Upper lobe of left lung (tissue), 6 donors: ENCODE results near the gene CDKN2AIPNL. TPM values are rescaled to one million over a fixed set of nuclear protein-coding genes. Genes with fewer than 3 reads are reported as not detected.

Experiments
- ATAC-seq, 2 donors: fragments of 200-7000 bp; cut with Tn5 transposase; one replicate each; pipeline ENCODE4 v1.9.1; 2022; ENCODE audit warnings: mild to moderate bottlenecking in 2 of 2, moderate library complexity in 2 of 2; ENCODE audit not compliant: low FRiP score in 2 of 2
- DNase-seq, 2 donors: peaks; one replicate each; pipeline ENCODE4 v3.0.0-alpha.2; 2019 to 2020
- H3K27ac ChIP-seq, 4 donors: fragments of 200-600 bp; sonication (generic); one replicate each; pipeline ENCODE4 v1.5.1; 2016 to 2019
- H3K27me3 ChIP-seq, 4 donors: fragments of 200-600 bp; sonication (generic); one replicate each; pipeline ENCODE4 v1.5.1; 2017 to 2019
- H3K36me3 ChIP-seq, 4 donors: fragments of 200-600 bp; sonication (generic); one replicate each; pipeline ENCODE4 v1.5.1; 2016 to 2019
- H3K4me1 ChIP-seq, 4 donors: fragments of 200-600 bp; sonication (generic); one replicate each; pipeline ENCODE4 v1.5.1; 2018 to 2019
- H3K4me3 ChIP-seq, 4 donors: fragments of 200-600 bp; sonication (generic); one replicate each; pipeline ENCODE4 v1.5.1; 2017 to 2019; ENCODE audit warnings: mild to moderate bottlenecking in 2 of 4, moderate library complexity in 1 of 4
- H3K9me3 ChIP-seq, 4 donors: fragments of 200-600 bp; sonication (generic); one replicate each; pipeline ENCODE4 v1.5.1; 2018 to 2019
- CTCF ChIP-seq, 6 experiments: fragments of 450-650 bp in 4 of 6; fragments of 200-600 bp in 2 of 6; sonication (generic) in 2 of 6; IDR thresholded peaks; one replicate each; pipeline ENCODE4 v1.5.1; 2016 to 2019; ENCODE audit warnings: antibody characterized with exemption in 6 of 6
- EP300 ChIP-seq, 4 donors: sonication (generic); formaldehyde crosslinking; IDR thresholded peaks; one replicate each; pipeline ENCODE4 v1.5.1; 2017; ENCODE audit warnings: antibody characterized with exemption in 4 of 4, control low read depth in 2 of 4
- POLR2A ChIP-seq, 4 donors: fragments of 450-650 bp; IDR thresholded peaks; one replicate each; pipeline ENCODE4 v1.5.1; 2016 to 2017; ENCODE audit warnings: antibody characterized with exemption in 4 of 4, mild to moderate bottlenecking in 2 of 4
- POLR2AphosphoS5 ChIP-seq, 2 donors: sonication (generic); formaldehyde crosslinking; IDR thresholded peaks; one replicate each; pipeline ENCODE4 v1.5.1; 2017; ENCODE audit warnings: antibody characterized with exemption in 2 of 2
- WGBS, 2 donors: methylation state at CpG; one replicate each; pipeline ENCODE4 v1.1.5; 2017 to 2018; 5-methylcytosine and 5-hydroxymethylcytosine counted together
- total RNA-seq, 6 donors: library from RNA; depleted of rRNA in 4 of 6; stranded (reverse); fragments of >200 nt in 4 of 6; gene quantifications; one replicate each; pipeline versions ENCODE4 v1.1.0 to v1.2.1, GENCODE V29; 2016 to 2021
- donor health status: DM: no; HTN: no; CAD: no; lungs with moderate emphysema.
- donor health status: DM: no; HTN: yes; CAD: no; lungs with severe emphysema.

The CDKN2AIPNL gene
- total RNA-seq, 6 donors from 2014 or later: 2.1 to 18.5 (median 13.3) TPM

GRCh38 chr5:134403951-134404350, 7.7 kb downstream of the CDKN2AIPNL start:
- TF ChIP-seq CTCF (IDR thresholded peaks at IDR 0.05): no peak
- no peak for TF ChIP-seq POLR2A (IDR thresholded peaks at IDR 0.05)
- TF ChIP-seq EP300 (IDR thresholded peaks at IDR 0.05): no peak
- no peak for TF ChIP-seq POLR2AphosphoS5 (IDR thresholded peaks at IDR 0.05)
- no peak for ATAC-seq
- Histone ChIP-seq H3K4me3 (no peak overlapping the region), H3K4me1 (no peaks in the 10 kb centered on the region), H3K36me3 (peaks cover 0 to 45% (median 9%) of the 10 kb centered on the region in 4 donors), H3K27ac (no peak overlapping the region), H3K27me3 (no peaks in the 10 kb centered on the region), H3K9me3 (no peaks in the 10 kb centered on the region)
- WGBS, 2 donors: 94 to 97% methylated on average over 5 of the region's 5 CpGs
- no peak for DNase-seq

- no peak for DNase-seq
- H3K4me3 ChIP-seq: no peak overlapping the region
- H3K27ac ChIP-seq: no peak overlapping the region
- peaks cover 0 to 71% (median 27%) of the 10 kb centered on the region in 4 donors for H3K36me3 ChIP-seq
- ATAC-seq: no peak
- H3K4me1 ChIP-seq: no peaks in the 10 kb centered on the region
- no peaks in the 10 kb centered on the region for H3K9me3 ChIP-seq
- 90 to 100% methylated on average over 2 of the region's 2 CpGs for WGBS, 2 donors
- TF ChIP-seq POLR2AphosphoS5 (IDR thresholded peaks at IDR 0.05) (no peak), CTCF (IDR thresholded peaks at IDR 0.05) (no peak), EP300 (IDR thresholded peaks at IDR 0.05) (no peak), POLR2A (IDR thresholded peaks at IDR 0.05) (no peak)
- H3K27me3 ChIP-seq: no peaks in the 10 kb centered on the region
Observed at GRCh38 chr5:134398609-134399155, 13.0 kb downstream of the CDKN2AIPNL start.

GRCh38 chr5:134397196-134397595, 14.5 kb downstream of the CDKN2AIPNL start:
- no peak for DNase-seq
- Histone ChIP-seq H3K9me3 (no peaks in the 10 kb centered on the region), H3K36me3 (peaks cover 8 to 82% (median 38%) of the 10 kb centered on the region in 4 donors), H3K4me3 (no peak overlapping the region), H3K27me3 (no peaks in the 10 kb centered on the region), H3K27ac (no peak overlapping the region), H3K4me1 (no peaks in the 10 kb centered on the region)
- TF ChIP-seq POLR2A (IDR thresholded peaks at IDR 0.05) (no peak), EP300 (IDR thresholded peaks at IDR 0.05) (no peak)
- no peak for ATAC-seq
- WGBS, 2 donors: 80 to 88% methylated on average over 1 to 2 of the region's 2 CpGs

- Histone ChIP-seq H3K9me3 (no peaks in the 10 kb centered on the region), H3K4me3 (no peak overlapping the region), H3K27ac (no peak overlapping the region), H3K36me3 (peaks cover 17 to 82% (median 47%) of the 10 kb centered on the region in 4 donors), H3K27me3 (no peaks in the 10 kb centered on the region), H3K4me1 (no peaks in the 10 kb centered on the region)
- no peak for TF ChIP-seq POLR2AphosphoS5 (IDR thresholded peaks at IDR 0.05)
- WGBS, 2 donors: 90 to 93% methylated on average over 4 of the region's 4 CpGs
- DNase-seq (no peak), ATAC-seq (no peak)
Observed at GRCh38 chr5:134396274-134396673, 15.4 kb downstream of the CDKN2AIPNL start.

GRCh38 chr5:134394932-134395331, 16.7 kb downstream of the CDKN2AIPNL start:
- Histone ChIP-seq H3K4me3 (no peak overlapping the region), H3K4me1 (no peaks in the 10 kb centered on the region), H3K27me3 (no peaks in the 10 kb centered on the region), H3K36me3 (peaks cover 29 to 93% (median 57%) of the 10 kb centered on the region in 4 donors), H3K27ac (no peak overlapping the region), H3K9me3 (no peaks in the 10 kb centered on the region)
- ATAC-seq: no peak
- 83 to 87% methylated on average over 7 of the region's 7 CpGs for WGBS, 2 donors
- TF ChIP-seq POLR2A (IDR thresholded peaks at IDR 0.05) (no peak), CTCF (IDR thresholded peaks at IDR 0.05) (no peak), EP300 (IDR thresholded peaks at IDR 0.05) (no peak), POLR2AphosphoS5 (IDR thresholded peaks at IDR 0.05) (no peak)
- no peak for DNase-seq

- ATAC-seq (no peak), DNase-seq (no peak)
- peaks cover 45 to 100% (median 70%) of the 10 kb centered on the region in 4 donors for H3K36me3 ChIP-seq
- H3K4me3 ChIP-seq: no peak overlapping the region
- no peaks in the 10 kb centered on the region for H3K9me3 ChIP-seq
- no peak overlapping the region for H3K27ac ChIP-seq
- TF ChIP-seq CTCF (IDR thresholded peaks at IDR 0.05): no peak
- TF ChIP-seq EP300 (IDR thresholded peaks at IDR 0.05): no peak
- TF ChIP-seq POLR2AphosphoS5 (IDR thresholded peaks at IDR 0.05): no peak
- TF ChIP-seq POLR2A (IDR thresholded peaks at IDR 0.05): no peak
- no peaks in the 10 kb centered on the region for H3K27me3 ChIP-seq
- no peaks in the 10 kb centered on the region for H3K4me1 ChIP-seq
- WGBS, 2 donors: 83 to 88% methylated on average over 2 of the region's 2 CpGs
Observed at GRCh38 chr5:134392301-134392700, 19.4 kb downstream of the CDKN2AIPNL start.
